ENCODE results near the gene TMC1. TPM values are rescaled to one million over a fixed set of nuclear protein-coding genes. Genes with fewer than 3 reads are reported as not detected.

TMC1 gene
- total RNA-seq, 4 donors from 2014 or later, result under 0.01 to 0.95 (median 0.90) TPM; not detected in 1

GRCh38 chr9:72814083-72814597 lies 292.7 kb downstream of the TMC1 start:
- Histone ChIP-seq H3K27me3 (no peaks in the 10 kb centered on the region), H3K9me3 (no peaks in the 10 kb centered on the region), H3K27ac (no peak overlapping the region), H3K4me3 (no peak overlapping the region), H3K4me1 (no peaks in the 10 kb centered on the region), H3K36me3 (no peaks in the 10 kb centered on the region)
- no peak for DNase-seq
- TF ChIP-seq POLR2A (IDR thresholded peaks at IDR 0.05) (no peak), CTCF (IDR thresholded peaks at IDR 0.05) (no peak)
- intact Hi-C loops (cut with DNase I; ENCODE audit: low total_unique reads), result no loop called here

- intact Hi-C loops (cut with DNase I; ENCODE audit: low total_unique reads), result no loop called here
- H3K27me3 ChIP-seq, result peaks cover 0 to 4% of the 10 kb centered on the region in 2 donors
- no peak overlapping the region for H3K27ac ChIP-seq
- no peak for DNase-seq
- no peaks in the 10 kb centered on the region for H3K36me3 ChIP-seq
- no peak overlapping the region for H3K4me3 ChIP-seq
- no peaks in the 10 kb centered on the region for H3K9me3 ChIP-seq
- TF ChIP-seq POLR2A (IDR thresholded peaks at IDR 0.05), result no peak
- no peak for TF ChIP-seq CTCF (IDR thresholded peaks at IDR 0.05)
- no peaks in the 10 kb centered on the region for H3K4me1 ChIP-seq
These were observed 295.3 kb downstream of the TMC1 start for GRCh38 chr9:72816666-72817065.

- Histone ChIP-seq H3K4me1 (no peaks in the 10 kb centered on the region), H3K9me3 (no peaks in the 10 kb centered on the region), H3K27me3 (peaks cover 0 to 4% of the 10 kb centered on the region in 2 donors), H3K4me3 (no peak overlapping the region), H3K36me3 (no peaks in the 10 kb centered on the region), H3K27ac (no peak overlapping the region)
- TF ChIP-seq POLR2A (IDR thresholded peaks at IDR 0.05) (no peak), CTCF (IDR thresholded peaks at IDR 0.05) (no peak)
- no peak for DNase-seq
- intact Hi-C loops (cut with DNase I; ENCODE audit: low total_unique reads), result no loop called here
These were observed 296.0 kb downstream of the TMC1 start for GRCh38 chr9:72817413-72817812.

DNA sequence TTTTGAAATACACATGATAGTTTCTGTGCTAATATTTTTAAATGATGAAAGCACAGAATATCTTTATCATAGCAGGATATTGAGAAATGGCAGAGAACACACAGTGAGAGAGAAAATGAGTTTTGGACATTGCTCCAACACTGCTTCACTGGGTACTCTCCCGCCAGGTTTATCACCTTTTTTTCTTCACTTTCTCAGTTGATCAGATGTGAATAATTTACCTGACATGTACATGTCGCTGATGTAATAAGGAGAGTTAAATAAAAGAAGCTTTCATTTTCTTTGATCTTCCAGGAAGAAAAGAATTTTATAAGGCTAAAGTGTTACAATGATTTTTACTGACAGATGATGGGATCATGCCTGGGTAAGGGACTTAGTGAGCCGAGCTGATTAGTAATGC lies 297.0 kb downstream of the TMC1 start:
- TF ChIP-seq CTCF (IDR thresholded peaks at IDR 0.05), result no peak
- no peak for TF ChIP-seq POLR2A (IDR thresholded peaks at IDR 0.05)
- no peak for DNase-seq
- Histone ChIP-seq H3K36me3 (no peaks in the 10 kb centered on the region), H3K4me1 (no peaks in the 10 kb centered on the region), H3K9me3 (no peaks in the 10 kb centered on the region), H3K4me3 (no peak overlapping the region), H3K27me3 (peaks cover 0 to 4% of the 10 kb centered on the region in 2 donors), H3K27ac (no peak overlapping the region)
- intact Hi-C loops (cut with DNase I; ENCODE audit: low total_unique reads), result no loop called here

GRCh38 chr9:72823971-72824370 lies 302.6 kb downstream of the TMC1 start:
- DNase-seq, result no peak
- Histone ChIP-seq H3K9me3 (no peaks in the 10 kb centered on the region), H3K27me3 (peaks cover 0 to 4% of the 10 kb centered on the region in 2 donors), H3K4me1 (no peaks in the 10 kb centered on the region), H3K27ac (no peak overlapping the region), H3K36me3 (no peaks in the 10 kb centered on the region), H3K4me3 (no peak overlapping the region)
- intact Hi-C loops (cut with DNase I; ENCODE audit: low total_unique reads), result no loop called here
- TF ChIP-seq POLR2A (IDR thresholded peaks at IDR 0.05) (no peak), CTCF (IDR thresholded peaks at IDR 0.05) (no peak)
